H1 (cell line): ENCODE data around the gene TPSAB1. TPM values are rescaled to one million over a fixed set of nuclear protein-coding genes. Genes with fewer than 3 reads are reported as not detected.

ENCODE experiments used
- CTCF ChIA-PET: fragments of 300-600 bp; sonication (Branson Sonifier 250); formaldehyde crosslinking; loops from one replicate; lab custom pipeline; 2021; ENCODE audit not compliant: partially characterized antibody; lab: Charles Lee
- POLR2A ChIA-PET: fragments of 300-600 bp; sonication (Branson Sonifier 250); formaldehyde crosslinking; loops from one replicate; lab custom pipeline; 2021; ENCODE audit warnings: inconsistent platforms; ENCODE audit not compliant: partially characterized antibody; lab: Charles Lee
- DNase-seq, 2 experiments: peaks; one replicate each; pipeline versions ENCODE4 v3.0.0 to v3.0.0-alpha.2; 2010 to 2022; ENCODE audit warnings: low spot score in 2 of 2, low read depth in 1 of 2, mixed read lengths in 1 of 2
- FAIRE-seq: peaks from 2 replicates; lab custom pipeline; 2011; peaks lifted over from hg19 to GRCh38; lab: Jason Lieb, UNC
- H2AFZ ChIP-seq: 2 replicates; pipeline ENCODE4 v1.8.1; 2012; ENCODE audit warnings: low read length, inconsistent platforms
- H2AK5ac ChIP-seq: 2 replicates; pipeline ENCODE4 v1.6.1; 2013; ENCODE audit warnings: low read depth, low read length
- H2BK120ac ChIP-seq: replicated peaks from 2 replicates; pipeline ENCODE3; 2013; ENCODE audit warnings: low read depth, low read length, inconsistent platforms
- H2BK12ac ChIP-seq: 2 replicates; pipeline ENCODE4 v1.6.1; 2013; ENCODE audit warnings: low read depth, low read length
- H2BK15ac ChIP-seq: 2 replicates; pipeline ENCODE4 v1.6.1; 2013; ENCODE audit warnings: low read length
- H2BK20ac ChIP-seq: 2 replicates; pipeline ENCODE4 v1.6.1; 2013; ENCODE audit warnings: low read length
- H2BK5ac ChIP-seq: 2 replicates; pipeline ENCODE4 v1.6.1; 2013; ENCODE audit warnings: low read depth, low read length
- H3K14ac ChIP-seq: 2 replicates; pipeline ENCODE4 v1.6.1; 2013; ENCODE audit warnings: inconsistent platforms; ENCODE audit not compliant: insufficient read length
- H3K18ac ChIP-seq: 2 replicates; pipeline ENCODE4 v1.6.1; 2013; ENCODE audit warnings: low read length; ENCODE audit errors: extremely low read depth
- H3K23ac ChIP-seq: 2 replicates; pipeline ENCODE4 v1.6.1; 2013; ENCODE audit warnings: inconsistent platforms; ENCODE audit not compliant: insufficient read length
- H3K23me2 ChIP-seq: 2 replicates; pipeline ENCODE4 v1.6.1; 2013; ENCODE audit warnings: low read depth, low read length
- H3K27ac ChIP-seq: 2 replicates; pipeline ENCODE4 v1.6.1; 2011; ENCODE audit warnings: low read depth, low read length, inconsistent platforms
- H3K27me3 ChIP-seq, 4 experiments: replicated peaks in 1 of 4; 1 replicate in 1 of 4; 2 replicates in 3 of 4; pipeline versions ENCODE4 v1.6.1 to v1.8.1; 2011 to 2013; ENCODE audit warnings: low read length in 3 of 4, mild to moderate bottlenecking in 3 of 4, inconsistent platforms in 2 of 4, mixed read lengths in 2 of 4, moderate library complexity in 1 of 4; ENCODE audit not compliant: control insufficient read depth in 3 of 4, insufficient read depth in 3 of 4; ENCODE audit errors: extremely low read depth in 1 of 4
- H3K36me3 ChIP-seq, 4 experiments: 2 replicates each; pipeline versions ENCODE4 v1.6.1 to v1.8.1; 2011 to 2013; ENCODE audit warnings: mild to moderate bottlenecking in 4 of 4, low read length in 3 of 4, moderate library complexity in 2 of 4, control low read depth in 1 of 4, inconsistent platforms in 1 of 4; ENCODE audit not compliant: insufficient read depth in 4 of 4, control insufficient read depth in 2 of 4
- H3K4ac ChIP-seq: replicated peaks from 2 replicates; pipeline ENCODE3; 2013; ENCODE audit warnings: low read length, low read depth, mixed read lengths, inconsistent platforms; ENCODE audit not compliant: insufficient read length
- H3K4me1 ChIP-seq, 4 experiments: replicated peaks in 1 of 4; 1 replicate in 1 of 4; 2 replicates in 3 of 4; pipeline versions ENCODE4 v1.6.1 to v1.8.1; 2011 to 2013; ENCODE audit warnings: low read length in 3 of 4, inconsistent platforms in 2 of 4, mixed read lengths in 1 of 4; ENCODE audit not compliant: insufficient read depth in 4 of 4, control insufficient read depth in 3 of 4
- H3K4me2 ChIP-seq, 2 experiments: 2 replicates each; pipeline versions ENCODE4 v1.6.1 to v1.8.1; 2011 to 2013; ENCODE audit warnings: low read depth in 2 of 2, low read length in 2 of 2, control low read depth in 1 of 2, inconsistent platforms in 1 of 2, mild to moderate bottlenecking in 1 of 2; ENCODE audit not compliant: insufficient read depth in 1 of 2
- H3K4me3 ChIP-seq, 4 experiments: fragments of 200-600, 300-600 bp in 1 of 4; sonication (generic), shearing (Covaris generic), sonication (Bioruptor Twin) in 1 of 4; 2 replicates each; pipeline versions ENCODE4 v1.5.1 to v1.8.1; 2011 to 2016; ENCODE audit warnings: low read length in 4 of 4, low read depth in 3 of 4, control low read depth in 2 of 4, inconsistent platforms in 2 of 4, mild to moderate bottlenecking in 2 of 4, mixed read lengths in 1 of 4, moderate library complexity in 1 of 4; ENCODE audit not compliant: insufficient read depth in 2 of 4; ENCODE audit errors: extremely low read depth in 1 of 4
- H3K56ac ChIP-seq: replicated peaks from 2 replicates; pipeline ENCODE3; 2013; ENCODE audit warnings: low read depth, mild to moderate bottlenecking, mixed read lengths, low read length, inconsistent platforms; ENCODE audit not compliant: insufficient read length
- H3K79me1 ChIP-seq: 2 replicates; pipeline ENCODE4 v1.6.1; 2013; ENCODE audit warnings: low read depth, low read length, control low read depth
- H3K79me2 ChIP-seq, 2 experiments: 2 replicates each; pipeline versions ENCODE4 v1.6.1 to v1.8.1; 2012 to 2013; ENCODE audit warnings: low read length in 2 of 2, mild to moderate bottlenecking in 2 of 2, inconsistent platforms in 1 of 2; ENCODE audit not compliant: insufficient read depth in 2 of 2, control insufficient read depth in 1 of 2
- H3K9ac ChIP-seq, 4 experiments: replicated peaks in 1 of 4; 1 replicate in 1 of 4; 2 replicates in 3 of 4; pipeline versions ENCODE4 v1.6.1 to v1.8.1; 2011 to 2013; ENCODE audit warnings: low read depth in 3 of 4, low read length in 3 of 4, control low read depth in 2 of 4, mild to moderate bottlenecking in 2 of 4, moderate library complexity in 2 of 4, inconsistent platforms in 1 of 4; ENCODE audit errors: extremely low read depth in 1 of 4
- H3K9me3 ChIP-seq, 2 experiments: 2 replicates each; pipeline versions ENCODE4 v1.6.1 to v1.8.1; 2012 to 2013; ENCODE audit warnings: mild to moderate bottlenecking in 2 of 2, moderate library complexity in 2 of 2, control low read depth in 1 of 2, inconsistent platforms in 1 of 2, low read depth in 1 of 2, low read length in 1 of 2, mixed read lengths in 1 of 2; ENCODE audit not compliant: insufficient read depth in 2 of 2
- H4K20me1 ChIP-seq, 2 experiments: replicated peaks in 1 of 2; 2 replicates each; pipeline versions ENCODE3 to v1.8.1; 2011 to 2013; ENCODE audit warnings: inconsistent platforms in 2 of 2, low read length in 2 of 2, mild to moderate bottlenecking in 1 of 2; ENCODE audit not compliant: insufficient read depth in 2 of 2, control insufficient read depth in 1 of 2
- H4K5ac ChIP-seq: 2 replicates; pipeline ENCODE4 v1.6.1; 2013; ENCODE audit warnings: low read length, low read depth, mixed read lengths, inconsistent platforms; ENCODE audit not compliant: insufficient read length
- H4K8ac ChIP-seq: 2 replicates; pipeline ENCODE4 v1.8.0; 2013; ENCODE audit warnings: mild to moderate bottlenecking, moderate library complexity, low read length, inconsistent platforms; ENCODE audit not compliant: insufficient read depth; ENCODE audit errors: extremely low read depth
- H4K91ac ChIP-seq: replicated peaks from 2 replicates; pipeline ENCODE3; 2013; ENCODE audit warnings: low read length, mixed read lengths, inconsistent platforms; ENCODE audit not compliant: insufficient read length
- CHD2 ChIP-seq: IDR thresholded peaks from 2 replicates; pipeline ENCODE4 v1.6.1; 2012; ENCODE audit warnings: low read length, improper control_type of control experiment
- HDAC2 ChIP-seq, 2 experiments: fragments of 300-600 bp in 1 of 2; sonication (generic) in 1 of 2; IDR thresholded peaks; 2 replicates each; pipeline ENCODE4 v1.6.1; 2011 to 2012; ENCODE audit warnings: low read depth in 2 of 2, low read length in 2 of 2, mild to moderate bottlenecking in 2 of 2, moderate library complexity in 2 of 2, borderline replicate concordance in 1 of 2, inconsistent platforms in 1 of 2
- KDM4A ChIP-seq: IDR thresholded peaks from one replicate; pipeline ENCODE4 v1.7.1; 2012; ENCODE audit warnings: low read depth, mild to moderate bottlenecking, moderate library complexity, low read length, inconsistent platforms; ENCODE audit not compliant: severe bottlenecking
- POLR2A ChIP-seq, 2 experiments: IDR thresholded peaks; 1 replicate in 1 of 2; 2 replicates in 1 of 2; pipeline ENCODE4 v1.6.1; 2011; ENCODE audit warnings: low read depth in 2 of 2, low read length in 2 of 2, mild to moderate bottlenecking in 2 of 2; ENCODE audit errors: control extremely low read depth in 1 of 2
- RBBP5 ChIP-seq: IDR thresholded peaks from 2 replicates; pipeline ENCODE4 v1.7.1; 2012; ENCODE audit warnings: low read depth, mild to moderate bottlenecking, inconsistent platforms, low read length, moderate library complexity, borderline replicate concordance
- USF2 ChIP-seq: IDR thresholded peaks from 2 replicates; pipeline ENCODE4 v1.6.1; 2011; ENCODE audit warnings: low read length, improper control_type of control experiment
- WGBS, 2 experiments: shearing (Covaris generic) in 1 of 2; methylation state at CpG; one replicate each; pipeline versions ENCODE4 v1.1.6 to v1.1.7; 2013 to 2015; ENCODE audit warnings: low lambda C conversion rate in 2 of 2, mixed read lengths in 2 of 2, inconsistent platforms in 1 of 2, low coverage in 1 of 2, missing lambda C conversion rate in 1 of 2; ENCODE audit not compliant: insufficient replicate concordance in 2 of 2, insufficient coverage in 1 of 2, insufficient read length in 1 of 2; ENCODE audit errors: extremely low coverage in 1 of 2, missing lambda C conversion rate in 1 of 2; 5-methylcytosine and 5-hydroxymethylcytosine counted together
- polyA plus RNA-seq, 7 experiments: library from polyadenylated mRNA; depleted of rRNA in 3 of 7; stranded (reverse) in 5 of 7; unstranded in 2 of 7; fragments of >200 nt in 5 of 7; fragments of 200-250 nt in 2 of 7; gene quantifications; 1 replicate in 5 of 7; 2 replicates in 1 of 7; 4 replicates in 1 of 7; pipeline versions ENCODE4 v1.2.1 to v1.2.3, GENCODE V29; 2011 to 2013; ENCODE audit warnings: missing spikeins in 2 of 7, mixed read lengths in 2 of 7
- total RNA-seq: library from RNA; stranded (reverse); fragmentation: NEBNext Ultra II Directional; extraction: Animal tissue kit (Norgen Biotek cat#: 25700); gene quantifications from 2 replicates; pipeline ENCODE4 v1.2.1, GENCODE V29; 2021

TPSAB1 gene
- total and polyA plus RNA-seq, 2 of the 8 experiments (the other 6 are each of a cell fraction or from before 2014, with no cell fraction given), result 0.09 TPM; not detected in 1

- H3K4me2 ChIP-seq, result no peak overlapping the region
- no peaks in the 10 kb centered on the region for H3K9me3 ChIP-seq
- no peak overlapping the region for H3K14ac ChIP-seq
- no peak overlapping the region for H3K18ac ChIP-seq
- H3K79me1 ChIP-seq, result no peaks in the 10 kb centered on the region; the same call in 1 of the 2 replicates
- no peak overlapping the region for H3K56ac ChIP-seq
- no peak overlapping the region for H2BK15ac ChIP-seq
- no peaks in the 10 kb centered on the region for H3K27me3 ChIP-seq
- H2BK12ac ChIP-seq, result no peak overlapping the region
- ChIA-PET CTCF (interaction anchor here (0.9 to 2.3 kb wide), 6 partner anchors 30 to 388 kb away, joined by 3 to 9 read pairs (median 3); no protein-coding TSS in a partner anchor), POLR2A (no interaction called here)
- no peak overlapping the region for H4K91ac ChIP-seq
- H3K4me3 ChIP-seq, result no peak overlapping the region
- peaks cover 0 to 9% (median 2%) of the 10 kb centered on the region in 4 experiments; a peak in 4 of 7 replicates for H3K4me1 ChIP-seq
- H3K23me2 ChIP-seq, result no peaks in the 10 kb centered on the region
- WGBS, 2 experiments, result 96% methylated on average over 9 of the region's 9 CpGs; no CpG with 5 or more reads in 1 of the 2 experiments
- H2BK120ac ChIP-seq, result no peak overlapping the region
- H2AK5ac ChIP-seq, result no peak overlapping the region
- no peaks in the 10 kb centered on the region for H3K79me2 ChIP-seq
- no peak overlapping the region for H3K9ac ChIP-seq
- FAIRE-seq (no peak), DNase-seq (no peak)
- H4K20me1 ChIP-seq, result peaks cover 20 to 46% of the 10 kb centered on the region in 2 experiments
- no peak overlapping the region; the same call in 1 of the 2 replicates for H2BK5ac ChIP-seq
- H3K27ac ChIP-seq, result no peak overlapping the region
- H4K8ac ChIP-seq, result peak overlapping the region; percentile 35; the same call in 1 of the 2 replicates
- H4K5ac ChIP-seq, result no peak overlapping the region
- no peak overlapping the region for H3K23ac ChIP-seq
- H3K36me3 ChIP-seq, result no peaks in the 10 kb centered on the region
- no peak overlapping the region for H2AFZ ChIP-seq
- H3K4ac ChIP-seq, result no peak overlapping the region
- H2BK20ac ChIP-seq, result no peak overlapping the region
- TF ChIP-seq KDM4A, result no peak
- no peak for TF ChIP-seq RBBP5
- TF ChIP-seq HDAC2 (IDR thresholded peaks at IDR 0.05; ENCODE audit: borderline replicate concordance in 1 of 2, low read depth in 2 of 2, low read length in 2 of 2), result no peak
- TF ChIP-seq USF2, result no peak
- TF ChIP-seq CHD2, result no peak
- no peak for TF ChIP-seq POLR2A (IDR thresholded peaks at IDR 0.05; ENCODE audit: control extremely low read depth in 1 of 2, low read depth in 2 of 2, low read length in 2 of 2)
Observed at GRCh38 chr16:1192384-1193073, 48.0 kb upstream of the TPSAB1 start.
